Fibroblast of skin of abdomen (primary cell): Measurements from ENCODE around the gene CHFR.
"Not testable (repeated sequence)": the region's sequence is repeated elsewhere in the genome, so short reads cannot be mapped to it uniquely, and the experiment has no call there.

ENCODE experiments used
- DNase-seq: peaks from one replicate; pipeline ENCODE4 v3.0.0-alpha.2; 2013

Gene CHFR

DNA sequence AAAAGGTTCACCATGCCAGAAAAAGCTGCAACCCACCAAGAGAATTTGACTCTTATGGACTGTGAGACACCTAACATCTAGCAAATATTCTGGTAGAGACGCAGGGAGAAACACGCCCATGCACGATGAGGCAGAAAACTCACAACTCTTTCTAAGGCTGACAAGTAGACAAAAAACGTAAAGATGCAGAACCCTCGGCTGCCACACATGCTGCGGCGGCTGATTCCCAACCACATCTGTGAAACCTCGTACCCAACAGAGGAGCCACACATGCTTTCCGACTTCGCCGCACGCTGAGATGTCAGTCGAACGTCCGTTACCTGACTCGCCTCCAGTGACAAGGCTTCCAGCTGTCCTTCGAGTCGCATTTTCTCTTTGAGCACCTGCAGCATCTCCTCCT is 80.5 kb downstream of the CHFR start:
- no peak for DNase-seq

DNA sequence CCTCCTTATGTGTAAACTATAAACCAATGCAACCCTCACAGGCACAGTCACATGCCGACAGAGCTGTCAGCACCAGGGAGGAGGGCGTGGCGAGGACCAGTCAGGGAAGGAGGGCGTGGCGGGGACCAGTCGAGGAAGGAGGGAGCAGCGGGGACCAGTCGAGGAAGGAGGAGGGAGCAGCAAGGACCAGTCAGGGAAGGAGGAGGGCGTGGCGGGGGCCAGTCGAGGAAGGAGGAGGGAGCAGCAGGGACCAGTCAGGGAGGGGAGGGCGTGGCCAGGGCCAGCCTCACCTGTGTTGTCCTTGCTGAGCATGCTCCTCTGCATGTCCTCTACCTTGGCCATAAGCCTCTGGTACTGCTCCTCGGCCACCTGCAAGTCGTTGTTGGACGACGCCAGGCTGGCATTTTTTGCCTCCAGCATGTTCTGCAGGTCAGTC is 83.0 kb downstream of the CHFR start:
- DNase-seq = no peak

DNA sequence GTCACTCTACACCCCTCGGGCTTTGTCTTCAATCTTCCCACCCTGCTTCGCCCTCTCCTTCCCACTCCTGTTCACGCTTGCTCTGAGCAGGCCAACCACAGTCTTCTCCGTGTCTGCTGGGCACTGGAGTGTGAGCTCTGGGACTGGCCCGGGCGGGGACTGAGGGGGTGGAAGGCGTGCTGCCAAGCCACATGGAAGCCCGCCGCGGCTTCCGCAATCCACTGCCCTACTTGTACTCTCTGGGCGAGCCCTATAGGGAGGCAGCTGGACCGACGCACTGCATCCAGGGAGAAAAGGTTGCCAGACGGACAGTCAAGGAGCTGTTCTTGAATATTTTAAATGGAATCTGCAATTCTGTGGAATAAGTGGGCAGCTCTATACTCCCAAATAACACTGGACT is 83.5 kb downstream of the CHFR start:
- DNase-seq = no peak

DNA sequence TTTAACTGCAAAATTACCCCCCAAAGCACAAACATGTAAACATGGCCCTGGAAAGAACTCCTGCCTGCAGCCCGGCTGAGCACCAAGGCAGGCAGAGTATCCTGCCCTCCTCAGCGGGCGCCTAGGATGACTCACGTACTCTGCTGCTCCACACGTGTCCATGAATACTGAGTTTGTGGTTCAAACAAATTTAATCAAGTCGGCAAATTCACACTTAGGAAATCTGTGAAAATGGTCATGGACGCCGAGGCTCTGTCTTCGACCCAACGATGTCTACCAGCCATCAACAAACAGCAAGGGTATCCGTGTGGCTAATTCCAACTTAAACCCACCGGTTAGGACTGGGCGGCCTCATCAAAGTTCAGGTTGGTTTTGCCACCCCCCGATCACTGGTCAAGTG is 84.3 kb downstream of the CHFR start:
- DNase-seq = no peak

DNA sequence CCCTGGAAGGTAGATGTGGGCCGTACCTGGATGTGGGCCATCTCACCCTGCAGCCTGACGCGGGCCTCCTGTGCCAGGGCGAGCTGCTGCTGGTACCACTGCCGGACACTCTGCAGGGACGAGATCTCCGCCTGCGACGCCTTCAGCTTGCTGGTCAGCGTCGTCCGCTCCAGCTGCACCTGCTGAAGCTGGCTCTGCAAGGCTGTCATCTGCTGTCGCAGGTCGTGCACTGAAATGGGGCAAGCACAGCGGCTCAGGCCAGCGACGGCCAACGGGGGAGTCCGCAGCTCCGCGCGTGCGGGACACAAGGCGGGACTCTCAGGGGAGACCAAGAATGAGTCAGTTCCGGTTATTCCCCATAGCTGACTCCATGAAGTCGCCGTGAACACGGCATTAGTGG is 85.7 kb downstream of the CHFR start:
- DNase-seq = no peak

DNA sequence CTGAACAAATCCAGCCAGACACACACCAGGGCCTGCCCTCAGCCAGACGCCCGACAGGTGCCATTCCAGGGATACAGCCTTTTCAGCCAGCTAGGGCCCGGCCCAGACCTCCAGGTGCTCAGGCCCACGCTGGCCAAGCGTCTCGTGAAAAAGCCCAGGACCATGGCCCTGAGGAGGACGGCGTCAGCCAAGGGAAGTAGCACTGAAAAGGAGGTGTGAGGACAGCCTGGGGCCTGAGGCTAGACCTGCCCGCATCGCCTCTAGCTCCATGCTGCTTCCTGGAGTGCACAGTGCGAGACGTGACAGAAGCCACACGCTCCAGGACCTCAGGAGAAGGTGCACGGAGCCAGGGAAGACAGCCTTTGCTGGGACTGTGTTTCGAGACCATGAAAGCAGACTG is 88.6 kb downstream of the CHFR start:
- DNase-seq = no peak

DNA sequence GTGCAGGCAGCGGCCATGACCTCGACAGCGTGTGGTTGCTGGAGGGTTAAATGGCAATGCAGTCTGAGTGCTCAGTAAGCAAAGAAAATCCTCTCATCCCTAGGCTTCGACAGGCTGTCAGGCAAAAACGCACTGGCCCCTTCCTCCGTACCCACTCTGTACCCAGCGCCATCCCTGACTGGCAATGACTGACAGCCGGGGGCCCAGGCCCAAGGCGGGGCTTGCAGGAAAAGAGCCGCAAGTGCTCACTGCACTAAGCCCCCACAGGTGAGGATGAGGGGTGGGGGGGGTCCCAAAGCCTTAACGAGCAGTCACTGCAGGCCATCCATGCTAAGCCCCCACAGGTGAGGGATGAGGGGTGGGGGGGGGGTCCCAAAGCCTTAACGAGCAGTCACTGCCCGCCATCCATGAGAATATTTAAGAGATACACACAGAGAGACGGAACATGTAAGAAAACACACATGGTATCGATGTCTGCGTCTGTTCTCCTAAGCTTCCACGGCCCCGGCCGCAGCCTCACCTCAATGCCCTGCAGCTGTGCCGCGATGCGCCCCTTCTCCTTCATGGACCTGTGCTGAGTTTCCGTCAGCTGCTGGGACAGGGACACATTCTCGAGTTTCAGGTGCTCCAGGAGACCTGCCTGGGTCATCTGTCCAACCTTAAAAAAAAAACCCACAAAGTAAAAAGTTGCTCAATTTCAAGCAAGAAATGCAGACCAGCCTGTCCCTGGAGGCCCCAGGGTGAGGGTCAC is 89.4 kb downstream of the CHFR start:
- DNase-seq = no peak

DNA sequence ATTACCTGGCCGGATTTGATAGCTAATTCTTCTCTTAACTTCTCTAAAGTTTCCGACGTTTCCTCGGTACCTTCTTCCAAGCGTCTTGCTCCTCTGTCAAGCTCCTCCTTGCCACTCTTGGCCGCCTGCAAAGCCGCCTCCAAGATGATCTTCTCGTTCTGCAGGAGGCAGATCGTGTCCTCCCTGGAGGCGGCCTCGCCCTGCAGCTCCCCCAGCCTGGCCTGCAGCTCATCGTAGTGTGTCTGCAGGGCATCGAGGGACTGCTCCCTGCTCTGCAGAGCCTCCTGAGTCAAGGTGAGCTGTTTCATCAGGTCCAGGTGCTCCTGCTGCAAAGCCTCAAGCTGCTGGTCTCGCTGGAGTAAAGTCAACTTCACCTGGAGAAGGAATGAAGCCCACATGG is 91.6 kb downstream of the CHFR start:
- no peak for DNase-seq

DNA sequence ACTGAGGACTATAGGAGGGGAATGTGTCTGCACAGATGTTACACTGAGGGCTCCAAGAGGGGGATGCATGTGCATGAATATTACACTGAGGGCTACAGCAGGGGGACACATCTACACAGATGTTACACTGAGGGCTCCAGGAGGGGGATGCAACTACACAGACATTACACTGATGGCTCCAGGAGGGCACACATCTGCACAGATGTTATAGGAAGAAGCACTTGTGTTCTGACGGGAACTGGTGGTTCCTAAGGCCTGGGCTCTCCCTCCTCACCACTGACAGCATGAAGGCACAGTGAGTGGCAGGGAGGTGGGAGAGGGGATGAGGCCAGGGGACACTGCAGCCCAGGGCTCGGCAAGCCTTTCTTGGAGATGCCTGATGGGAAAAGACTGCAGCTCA is 95.5 kb downstream of the CHFR start:
- not testable (repeated sequence) for DNase-seq

DNA sequence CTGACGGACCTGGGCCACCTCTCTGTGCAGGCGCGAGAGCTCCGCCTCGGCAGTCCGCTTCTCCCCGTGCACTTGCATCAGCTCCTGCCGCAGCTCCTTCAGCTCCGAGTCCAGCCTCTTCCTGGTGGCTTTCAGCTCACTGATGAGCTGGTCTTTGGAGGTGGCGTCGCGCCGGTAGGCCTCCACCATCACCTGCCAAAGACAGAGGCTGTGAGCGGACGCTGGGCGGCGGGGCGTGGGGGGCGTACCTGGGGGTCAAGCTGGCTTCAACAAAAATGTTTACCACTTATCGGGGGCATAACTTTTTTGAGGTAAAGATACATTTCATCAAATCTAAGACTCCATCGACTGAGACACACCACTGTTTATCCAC is 98.3 kb downstream of the CHFR start:
- DNase-seq = no peak

DNA sequence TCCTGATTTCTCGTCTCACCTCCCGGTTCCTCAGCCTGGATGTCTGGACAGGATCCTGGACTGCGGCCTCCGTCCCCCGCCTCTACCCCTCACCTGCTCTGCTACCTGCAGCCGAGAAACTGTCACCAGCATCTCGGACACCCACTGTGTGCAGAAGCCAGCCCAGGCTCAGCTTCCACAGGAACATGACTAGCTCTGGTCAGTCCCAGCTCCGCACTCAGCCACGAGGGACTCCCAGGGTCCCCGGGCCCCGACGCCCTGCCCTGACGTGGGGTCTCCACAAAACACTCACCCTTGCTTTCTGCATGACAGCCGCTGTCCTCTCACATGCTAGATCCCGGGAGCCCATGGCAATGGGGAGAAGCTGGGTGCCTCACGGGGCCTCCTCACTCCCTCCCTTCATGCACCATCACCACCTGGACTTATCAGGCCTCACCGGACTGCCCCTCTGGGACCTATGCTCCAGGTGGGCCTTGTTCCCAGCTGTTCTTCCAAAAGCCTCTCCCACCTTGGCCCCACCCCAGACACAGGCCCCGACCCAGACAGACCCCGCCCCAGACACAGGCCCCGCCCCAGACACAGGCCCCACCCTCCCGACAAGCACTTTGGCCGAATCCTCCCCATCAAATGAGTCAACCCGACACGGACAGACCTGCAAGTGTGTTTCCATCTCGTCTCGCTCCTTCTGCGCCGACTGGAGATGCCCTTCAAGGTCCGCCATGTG is 98.9 kb downstream of the CHFR start:
- DNase-seq = no peak

DNA sequence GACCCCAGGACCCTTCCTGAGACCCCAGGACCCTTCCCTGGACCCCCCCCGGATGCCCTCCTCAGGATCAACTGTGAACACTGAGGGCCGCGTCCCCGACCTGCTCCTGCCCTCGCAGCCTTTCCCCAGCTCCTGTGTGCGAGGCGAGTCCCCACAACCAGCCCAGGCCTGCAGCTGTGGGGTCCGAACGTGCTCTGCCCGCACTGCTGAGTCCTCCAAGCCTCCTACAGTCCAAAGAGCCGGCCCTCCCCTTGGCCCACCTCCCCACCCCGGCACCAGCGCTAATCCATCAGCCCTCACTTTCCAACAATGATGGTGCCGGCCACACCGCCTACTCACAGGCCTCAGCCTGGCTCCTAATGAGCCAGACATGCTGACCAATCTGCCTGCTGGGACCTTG is 99.5 kb downstream of the CHFR start:
- no peak for DNase-seq

DNA sequence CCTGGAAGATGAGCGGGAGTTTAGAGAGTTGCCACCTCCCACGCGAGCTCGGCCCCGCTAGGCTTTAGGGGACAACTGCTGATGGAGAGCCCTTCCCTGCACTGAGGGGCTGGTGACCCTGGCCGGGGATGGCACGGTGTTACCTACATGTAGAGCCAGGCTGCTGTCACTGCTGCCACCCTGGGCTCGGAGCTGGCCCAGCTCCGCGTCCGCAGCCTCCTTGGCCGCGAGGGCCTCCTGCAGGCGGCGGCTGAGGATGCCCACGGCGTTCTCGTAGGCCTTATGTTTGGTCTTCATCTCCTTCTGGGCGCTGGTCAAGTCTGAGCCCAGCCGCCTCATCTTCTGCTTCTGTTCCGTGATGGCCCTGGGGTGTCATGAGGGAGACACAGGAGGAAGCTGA is 101.2 kb downstream of the CHFR start:
- DNase-seq = no peak

DNA sequence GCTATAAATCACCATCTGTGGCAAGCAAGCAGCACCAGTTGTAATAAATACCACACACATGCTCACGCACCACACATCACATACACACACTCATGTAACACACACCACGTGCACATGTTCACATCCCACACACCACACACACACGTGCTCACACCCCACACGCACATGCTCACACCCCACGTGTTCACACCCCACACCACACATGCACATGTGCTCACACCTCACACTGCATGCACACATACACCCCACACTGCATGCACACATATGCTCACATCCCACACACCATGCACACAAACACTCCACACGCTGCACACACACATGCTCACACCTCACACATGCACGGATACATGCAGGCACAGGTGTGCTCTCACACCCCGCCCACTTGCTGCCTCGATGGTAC is 102.8 kb downstream of the CHFR start:
- no peak for DNase-seq

DNA sequence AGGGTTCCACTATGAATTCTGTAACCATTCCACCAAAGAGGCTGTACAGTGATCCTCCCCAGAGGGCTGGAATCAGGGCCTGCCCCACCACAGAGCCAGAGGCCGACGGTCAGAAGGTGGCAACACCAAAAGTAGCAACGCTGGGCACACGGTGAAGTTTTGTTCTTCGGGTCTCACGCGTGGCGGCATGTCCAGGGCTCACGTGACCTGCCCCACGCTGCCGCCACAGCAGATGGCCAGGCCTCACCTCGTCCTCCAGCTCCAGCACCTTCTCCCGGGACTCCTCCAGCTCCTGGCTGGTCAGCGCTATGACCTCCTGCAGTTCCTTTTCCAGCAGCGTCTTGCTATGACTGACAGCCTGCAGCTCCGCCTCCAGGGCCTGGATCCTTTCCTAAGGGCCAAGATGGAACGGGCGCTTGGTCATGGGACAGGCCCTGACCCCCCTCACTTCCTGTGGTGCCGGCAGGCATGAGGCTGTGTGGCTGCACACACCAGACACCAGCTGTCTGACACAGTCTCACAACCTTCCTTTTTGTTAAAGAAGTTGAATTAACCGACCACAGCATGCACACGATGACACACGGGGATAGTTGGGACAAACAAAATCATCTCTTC is 103.4 kb downstream of the CHFR start:
- DNase-seq = no peak
